ENCODE measurements around the gene CNMD. TPM values are rescaled to one million over a fixed set of nuclear protein-coding genes. Genes with fewer than 3 reads are reported as not detected.

CNMD gene
- total RNA-seq, 4 donors from 2014 or later, result not detected

DNA sequence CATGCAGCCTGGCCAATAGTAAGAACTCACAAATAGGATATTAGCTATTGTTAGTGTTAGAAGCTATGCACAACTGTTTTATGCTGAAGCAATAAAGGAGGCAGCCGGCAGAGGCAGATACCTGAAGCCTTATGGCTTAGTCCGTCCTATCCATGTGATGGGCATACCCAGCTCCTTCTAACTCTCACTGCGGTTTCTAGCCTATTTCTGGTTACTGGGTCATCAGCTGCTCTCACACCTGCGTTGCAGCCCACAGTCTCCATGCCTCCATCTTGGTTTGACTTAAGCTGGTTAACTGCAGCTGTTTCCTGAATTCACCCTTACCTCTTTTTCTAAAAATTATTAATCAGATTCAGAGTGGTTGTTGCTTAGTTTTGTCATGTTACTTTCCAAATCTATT, 40.5 kb upstream of the CNMD start:
- DNase-seq (no peak), ATAC-seq (no peak)
- Histone ChIP-seq H3K4me3 (no peak overlapping the region), H3K9me3 (no peaks in the 10 kb centered on the region), H3K27ac (no peak overlapping the region), H3K27me3 (no peaks in the 10 kb centered on the region), H3K36me3 (no peaks in the 10 kb centered on the region), H3K4me1 (no peaks in the 10 kb centered on the region)
- in situ Hi-C loops (cut with MboI; ENCODE audit: low sequenced_read_pairs in 4 of 4) (no loop called here), intact Hi-C loops (cut with DNase I; ENCODE audit: low total_unique reads) (no loop called here)
- TF ChIP-seq, protein P1, sequence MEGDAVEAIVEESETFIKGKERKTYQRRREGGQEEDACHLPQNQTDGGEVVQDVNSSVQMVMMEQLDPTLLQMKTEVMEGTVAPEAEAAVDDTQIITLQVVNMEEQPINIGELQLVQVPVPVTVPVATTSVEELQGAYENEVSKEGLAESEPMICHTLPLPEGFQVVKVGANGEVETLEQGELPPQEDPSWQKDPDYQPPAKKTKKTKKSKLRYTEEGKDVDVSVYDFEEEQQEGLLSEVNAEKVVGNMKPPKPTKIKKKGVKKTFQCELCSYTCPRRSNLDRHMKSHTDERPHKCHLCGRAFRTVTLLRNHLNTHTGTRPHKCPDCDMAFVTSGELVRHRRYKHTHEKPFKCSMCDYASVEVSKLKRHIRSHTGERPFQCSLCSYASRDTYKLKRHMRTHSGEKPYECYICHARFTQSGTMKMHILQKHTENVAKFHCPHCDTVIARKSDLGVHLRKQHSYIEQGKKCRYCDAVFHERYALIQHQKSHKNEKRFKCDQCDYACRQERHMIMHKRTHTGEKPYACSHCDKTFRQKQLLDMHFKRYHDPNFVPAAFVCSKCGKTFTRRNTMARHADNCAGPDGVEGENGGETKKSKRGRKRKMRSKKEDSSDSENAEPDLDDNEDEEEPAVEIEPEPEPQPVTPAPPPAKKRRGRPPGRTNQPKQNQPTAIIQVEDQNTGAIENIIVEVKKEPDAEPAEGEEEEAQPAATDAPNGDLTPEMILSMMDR (IDR thresholded peaks at IDR 0.05 in 4 of 5, conservative IDR thresholded peaks at IDR 0.05 in 1 of 5), result no peak
- TF ChIP-seq POLR2A (IDR thresholded peaks at IDR 0.05), result no peak

DNA sequence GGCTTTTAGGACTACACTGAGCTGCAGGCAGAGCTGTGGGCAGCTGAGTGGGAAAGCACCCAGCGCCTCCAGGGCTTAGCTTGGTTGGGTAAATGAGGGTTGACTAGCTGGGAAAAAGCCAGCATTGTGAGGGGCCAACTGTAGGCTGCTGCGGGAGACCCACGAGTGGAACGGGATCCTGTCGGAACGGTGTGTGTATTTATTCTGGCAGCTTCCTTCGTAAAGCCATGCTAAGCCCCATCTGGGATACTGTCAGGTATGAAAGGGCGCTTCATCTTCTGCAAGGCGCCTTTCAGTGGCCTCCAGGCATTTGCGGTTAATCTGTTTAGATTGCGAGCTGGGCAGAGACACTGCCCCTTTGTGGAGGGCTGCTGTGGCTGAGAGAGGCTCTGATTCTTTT, 39.5 kb upstream of the CNMD start:
- Histone ChIP-seq H3K4me3 (no peak overlapping the region), H3K4me1 (no peaks in the 10 kb centered on the region), H3K9me3 (no peaks in the 10 kb centered on the region), H3K27me3 (no peaks in the 10 kb centered on the region), H3K27ac (no peak overlapping the region), H3K36me3 (no peaks in the 10 kb centered on the region)
- TF ChIP-seq, protein P1 (IDR thresholded peaks at IDR 0.05 in 4 of 5, conservative IDR thresholded peaks at IDR 0.05 in 1 of 5), result no peak
- no peak for TF ChIP-seq POLR2A (IDR thresholded peaks at IDR 0.05)
- in situ Hi-C loops (cut with MboI; ENCODE audit: low sequenced_read_pairs in 4 of 4) (no loop called here), intact Hi-C loops (cut with DNase I; ENCODE audit: low total_unique reads) (no loop called here)
- no peak for ATAC-seq
- no peak for DNase-seq

DNA sequence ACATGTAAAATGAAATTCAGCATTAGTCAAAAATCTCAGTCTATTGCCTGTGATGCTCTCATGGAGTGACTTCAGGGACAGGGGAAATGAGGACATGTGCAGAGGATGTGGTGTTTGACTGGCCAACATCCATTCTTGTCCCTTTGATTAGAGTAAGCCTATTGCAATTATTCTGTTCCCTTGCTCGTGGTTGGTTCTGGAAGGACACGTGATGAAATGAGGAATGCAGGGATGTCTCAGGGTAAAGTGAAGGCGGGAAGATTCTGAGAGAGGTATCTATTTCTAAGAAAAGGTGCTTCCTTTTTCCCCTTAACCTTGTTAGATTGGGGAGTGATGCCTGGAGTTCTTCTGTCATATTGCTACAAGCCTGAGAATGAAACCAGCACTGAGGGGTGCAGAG, 37.1 kb upstream of the CNMD start:
- in situ Hi-C loops (cut with MboI; ENCODE audit: low sequenced_read_pairs in 4 of 4), result no loop called here
- DNase-seq (no peak), ATAC-seq (no peak)
- intact Hi-C loops (cut with DNase I; ENCODE audit: low total_unique reads), result no loop called here
- H3K36me3 ChIP-seq, result no peaks in the 10 kb centered on the region
- H3K4me3 ChIP-seq, result no peak overlapping the region
- no peaks in the 10 kb centered on the region for H3K4me1 ChIP-seq
- H3K27me3 ChIP-seq, result no peaks in the 10 kb centered on the region
- TF ChIP-seq, protein P1 (IDR thresholded peaks at IDR 0.05 in 4 of 5, conservative IDR thresholded peaks at IDR 0.05 in 1 of 5), result no peak
- TF ChIP-seq POLR2A (IDR thresholded peaks at IDR 0.05), result no peak
- no peaks in the 10 kb centered on the region for H3K9me3 ChIP-seq
- no peak overlapping the region for H3K27ac ChIP-seq

DNA sequence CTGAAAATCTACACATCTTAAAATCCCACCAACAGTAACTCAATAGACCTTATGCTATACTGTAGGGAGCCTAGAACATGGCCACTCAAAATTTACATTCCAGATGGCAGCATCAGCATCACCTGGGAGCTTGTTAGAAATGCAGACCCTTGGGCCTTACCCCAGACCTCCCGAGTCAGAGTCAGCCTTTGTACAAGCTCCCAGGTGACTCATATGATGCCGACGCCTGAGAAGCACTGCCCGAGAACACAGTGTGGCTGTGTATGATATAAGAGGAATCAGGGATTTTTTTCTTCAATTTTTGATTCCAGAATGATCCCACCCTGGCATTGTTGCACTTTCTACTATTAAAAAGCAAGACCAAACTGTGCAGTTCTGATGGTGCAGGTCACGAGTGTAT, 35.9 kb upstream of the CNMD start:
- Histone ChIP-seq H3K36me3 (no peaks in the 10 kb centered on the region), H3K27me3 (no peaks in the 10 kb centered on the region), H3K4me3 (no peak overlapping the region), H3K27ac (no peak overlapping the region), H3K9me3 (no peaks in the 10 kb centered on the region), H3K4me1 (no peaks in the 10 kb centered on the region)
- in situ Hi-C loops (cut with MboI; ENCODE audit: low sequenced_read_pairs in 4 of 4), result no loop called here
- intact Hi-C loops (cut with DNase I; ENCODE audit: low total_unique reads), result no loop called here
- ATAC-seq (no peak), DNase-seq (no peak)
- no peak for TF ChIP-seq POLR2A (IDR thresholded peaks at IDR 0.05)
- TF ChIP-seq, protein P1 (IDR thresholded peaks at IDR 0.05 in 4 of 5, conservative IDR thresholded peaks at IDR 0.05 in 1 of 5), result no peak

DNA sequence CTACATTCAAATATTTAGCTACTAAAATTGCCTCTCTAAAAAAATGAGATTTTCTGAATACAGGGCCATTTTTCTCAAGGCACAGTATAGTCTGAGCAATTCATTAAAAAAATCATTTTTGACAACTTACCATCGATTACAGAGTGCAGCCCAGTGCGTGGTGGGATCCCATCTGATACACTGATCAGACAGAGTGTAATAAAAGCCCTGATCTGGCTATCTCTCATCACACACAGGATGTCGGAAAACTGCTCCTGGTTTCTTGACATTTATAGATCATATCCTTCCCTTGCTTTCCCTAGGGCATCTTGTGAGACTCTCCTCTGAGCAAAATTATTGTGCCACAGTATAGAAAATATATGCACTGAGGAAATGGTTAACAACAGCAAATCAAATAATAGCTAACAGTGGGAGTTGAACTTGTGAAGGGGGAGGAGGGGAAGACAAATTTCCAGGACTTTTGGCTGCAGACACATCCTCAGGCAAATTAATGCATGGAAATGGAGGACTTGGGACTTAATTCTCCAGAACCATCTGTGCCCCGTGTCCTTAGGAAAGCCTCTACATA, 28.4 kb upstream of the CNMD start:
- no peak for ATAC-seq

More for the DNA sequence above, 28.4 kb upstream of the CNMD start:
- no peaks in the 10 kb centered on the region for H3K9me3 ChIP-seq
- intact Hi-C loops (cut with DNase I; ENCODE audit: low total_unique reads), result no loop called here
- no peaks in the 10 kb centered on the region for H3K4me1 ChIP-seq
- H3K4me3 ChIP-seq, result no peak overlapping the region
- no peaks in the 10 kb centered on the region for H3K27me3 ChIP-seq
- H3K27ac ChIP-seq, result no peak overlapping the region
- in situ Hi-C loops (cut with MboI; ENCODE audit: low sequenced_read_pairs in 4 of 4), result no loop called here
- TF ChIP-seq, protein P1 (IDR thresholded peaks at IDR 0.05 in 4 of 5, conservative IDR thresholded peaks at IDR 0.05 in 1 of 5), result no peak
- DNase-seq, result no peak
- no peaks in the 10 kb centered on the region for H3K36me3 ChIP-seq
